CD4-positive, alpha-beta T cell (primary cell): ENCODE measurements around the gene EEPD1. TPM values are rescaled to one million over a fixed set of nuclear protein-coding genes. Genes with fewer than 3 reads are reported as not detected.

Source experiments
- ATAC-seq: fragments of 200-7000 bp; cut with Tn5 transposase; one replicate; pipeline ENCODE4 v1.10.0; 2022; ENCODE audit warnings: mild to moderate bottlenecking; ENCODE audit not compliant: poor library complexity
- CTCF ChIA-PET: fragments of 350-600 bp; sonication (Branson Sonifier 250); formaldehyde crosslinking; loops from one replicate; lab custom pipeline; 2021; ENCODE audit warnings: antibody characterized with exemption, inconsistent platforms; lab: Charles Lee
- POLR2A ChIA-PET: fragments of 350-600 bp; sonication (Branson Sonifier 250); formaldehyde crosslinking; loops from one replicate; lab custom pipeline; 2021; ENCODE audit warnings: antibody characterized with exemption, inconsistent platforms; lab: Charles Lee
- DNase-seq, 14 experiments: peaks; one replicate each; pipeline ENCODE4 v3.0.0-alpha.2; 2013 to 2020; ENCODE audit warnings: mixed read lengths in 2 of 14
- H3K27ac ChIP-seq, 2 donors: one replicate each; pipeline versions ENCODE4 v1.5.1 to v1.7.0; 2013; ENCODE audit warnings: low read length in 2 of 2, low read depth in 1 of 2, mild to moderate bottlenecking in 1 of 2
- H3K27me3 ChIP-seq, 2 experiments: 1 replicate in 1 of 2; 2 replicates in 1 of 2; pipeline versions ENCODE4 v1.6.1 to v1.7.0; 2013; ENCODE audit warnings: low read length in 2 of 2, control low read depth in 1 of 2, mild to moderate bottlenecking in 1 of 2, moderate library complexity in 1 of 2; ENCODE audit not compliant: insufficient read depth in 2 of 2, control insufficient read depth in 1 of 2
- H3K36me3 ChIP-seq: one replicate; pipeline ENCODE4 v1.6.1; 2013; ENCODE audit warnings: low read length, control low read depth; ENCODE audit not compliant: insufficient read depth
- H3K4me1 ChIP-seq: one replicate; pipeline ENCODE4 v1.6.1; 2013; ENCODE audit warnings: low read length, control low read depth; ENCODE audit not compliant: insufficient read depth
- H3K4me3 ChIP-seq: one replicate; pipeline ENCODE4 v1.5.1; 2013; ENCODE audit warnings: mild to moderate bottlenecking, low read length, moderate library complexity
- H3K9me3 ChIP-seq, 2 experiments: 1 replicate in 1 of 2; 2 replicates in 1 of 2; pipeline versions ENCODE4 v1.6.1 to v1.7.0; 2013; ENCODE audit warnings: low read length in 2 of 2, mild to moderate bottlenecking in 2 of 2, control low read depth in 1 of 2, moderate library complexity in 1 of 2; ENCODE audit not compliant: control insufficient read depth in 1 of 2, insufficient read depth in 1 of 2
- H3K27ac Mint-ChIP-seq: one replicate; pipeline ENCODE4 v1.8.0; 2020; ENCODE audit warnings: mixed read lengths
- H3K27me3 Mint-ChIP-seq: one replicate; pipeline ENCODE4 v1.8.0; 2021; ENCODE audit warnings: mixed read lengths
- H3K36me3 Mint-ChIP-seq: one replicate; pipeline ENCODE4 v1.8.0; 2021; ENCODE audit warnings: low read depth, mixed read lengths
- H3K4me1 Mint-ChIP-seq: one replicate; pipeline ENCODE4 v1.8.0; 2021; ENCODE audit warnings: low read depth, mixed read lengths
- H3K4me3 Mint-ChIP-seq: one replicate; pipeline ENCODE4 v1.8.0; 2020; ENCODE audit warnings: mild to moderate bottlenecking, mixed read lengths
- H3K9me3 Mint-ChIP-seq: one replicate; pipeline ENCODE4 v1.8.0; 2020; ENCODE audit warnings: mixed read lengths
- intact Hi-C, 2 experiments: fragments of 100-400 bp; cut with DNase I in 1 of 2; cut with micrococcal nuclease in 1 of 2; formaldehyde crosslinking; loops; one replicate each; pipeline versions ENCODE4 v1.15.1 to v1.9.0; 2023 to 2025; cut with DNase I, micrococcal nuclease
- total RNA-seq, 174 experiments: library from RNA in 2 of 174; stranded (reverse) in 2 of 174; gene quantifications; one replicate each; pipeline ENCODE4 v1.2.3 and lab custom pipeline; 2021 to 2026
- TF ChIP-seq, protein P1 (sequence below): fragments of 200-600 bp; IDR thresholded peaks from one replicate; pipeline ENCODE4 v1.8.0; 2022; ENCODE audit warnings: antibody characterized with exemption, mild to moderate bottlenecking

The EEPD1 gene
- total RNA-seq, 2 experiments from 2014 or later: 4.4 to 4.6 TPM

DNA sequence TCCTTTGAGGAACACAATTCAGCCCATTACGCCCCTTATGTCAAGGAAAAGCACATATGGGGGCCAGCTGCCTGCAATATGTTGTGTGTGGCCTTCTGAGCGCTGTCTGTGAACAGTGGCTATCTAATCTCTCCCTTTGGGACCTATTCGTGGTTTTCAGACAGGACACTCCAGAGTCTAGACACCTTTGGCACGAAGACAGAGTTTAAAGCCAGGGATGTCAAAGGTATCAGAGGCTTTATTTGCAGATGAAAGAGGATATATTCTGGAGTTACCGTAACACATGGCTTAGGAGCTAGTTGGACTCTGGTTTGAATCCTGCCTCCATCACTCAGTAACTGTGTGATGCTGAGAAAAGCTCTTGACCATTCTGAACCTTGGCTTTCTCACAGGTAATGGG, 14.8 kb upstream of the EEPD1 start:
- Mint-ChIP-seq H3K4me1 (no peaks in the 10 kb centered on the region), H3K27me3 (no peaks in the 10 kb centered on the region), H3K36me3 (no peaks in the 10 kb centered on the region), H3K9me3 (peaks cover 5% of the 10 kb centered on the region), H3K27ac (no peak overlapping the region), H3K4me3 (no peak overlapping the region)
- H3K36me3 ChIP-seq: no peaks in the 10 kb centered on the region
- no peaks in the 10 kb centered on the region for H3K4me1 ChIP-seq
- CTCF ChIA-PET: no interaction called here
- DNase-seq: no peak
- no peak for ATAC-seq
- POLR2A ChIA-PET: no interaction called here
- intact Hi-C loops: no loop called here
- TF ChIP-seq, protein P1, sequence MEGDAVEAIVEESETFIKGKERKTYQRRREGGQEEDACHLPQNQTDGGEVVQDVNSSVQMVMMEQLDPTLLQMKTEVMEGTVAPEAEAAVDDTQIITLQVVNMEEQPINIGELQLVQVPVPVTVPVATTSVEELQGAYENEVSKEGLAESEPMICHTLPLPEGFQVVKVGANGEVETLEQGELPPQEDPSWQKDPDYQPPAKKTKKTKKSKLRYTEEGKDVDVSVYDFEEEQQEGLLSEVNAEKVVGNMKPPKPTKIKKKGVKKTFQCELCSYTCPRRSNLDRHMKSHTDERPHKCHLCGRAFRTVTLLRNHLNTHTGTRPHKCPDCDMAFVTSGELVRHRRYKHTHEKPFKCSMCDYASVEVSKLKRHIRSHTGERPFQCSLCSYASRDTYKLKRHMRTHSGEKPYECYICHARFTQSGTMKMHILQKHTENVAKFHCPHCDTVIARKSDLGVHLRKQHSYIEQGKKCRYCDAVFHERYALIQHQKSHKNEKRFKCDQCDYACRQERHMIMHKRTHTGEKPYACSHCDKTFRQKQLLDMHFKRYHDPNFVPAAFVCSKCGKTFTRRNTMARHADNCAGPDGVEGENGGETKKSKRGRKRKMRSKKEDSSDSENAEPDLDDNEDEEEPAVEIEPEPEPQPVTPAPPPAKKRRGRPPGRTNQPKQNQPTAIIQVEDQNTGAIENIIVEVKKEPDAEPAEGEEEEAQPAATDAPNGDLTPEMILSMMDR: no peak
- peaks cover 0 to 7% of the 10 kb centered on the region in 2 experiments for H3K9me3 ChIP-seq
- no peak overlapping the region for H3K27ac ChIP-seq
- H3K4me3 ChIP-seq: no peak overlapping the region
- H3K27me3 ChIP-seq: no peaks in the 10 kb centered on the region

DNA sequence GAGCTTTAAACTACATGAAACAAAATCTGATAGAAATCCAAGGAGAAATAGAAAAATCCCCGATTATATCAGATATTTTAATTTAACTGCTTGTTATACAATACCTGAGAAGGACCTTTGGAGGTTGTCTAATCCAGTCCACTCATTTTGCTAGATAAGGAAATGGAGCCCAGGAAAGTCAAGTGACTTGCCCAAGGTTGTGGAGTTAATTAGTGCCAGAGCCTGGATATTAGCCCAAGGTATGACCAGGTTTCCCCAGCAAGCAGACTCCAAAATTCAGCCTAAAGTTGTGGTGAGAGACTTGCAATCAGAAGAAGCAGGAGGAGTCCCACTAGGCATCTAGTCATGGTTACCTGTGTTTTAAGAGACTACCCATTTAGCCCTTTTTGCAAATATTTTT, 11.7 kb upstream of the EEPD1 start:
- Histone ChIP-seq H3K36me3 (no peaks in the 10 kb centered on the region), H3K27me3 (no peaks in the 10 kb centered on the region), H3K9me3 (peaks cover 0 to 7% of the 10 kb centered on the region in 2 experiments), H3K4me3 (no peak overlapping the region), H3K27ac (no peak overlapping the region), H3K4me1 (no peaks in the 10 kb centered on the region)
- CTCF ChIA-PET: no interaction called here
- Mint-ChIP-seq H3K4me1 (no peaks in the 10 kb centered on the region), H3K4me3 (no peak overlapping the region), H3K27me3 (no peaks in the 10 kb centered on the region), H3K27ac (no peak overlapping the region), H3K9me3 (peaks cover 5% of the 10 kb centered on the region), H3K36me3 (no peaks in the 10 kb centered on the region)
- intact Hi-C loops: no loop called here
- POLR2A ChIA-PET: no interaction called here
- ATAC-seq: no peak
- TF ChIP-seq, protein P1: no peak
- no peak for DNase-seq

DNA sequence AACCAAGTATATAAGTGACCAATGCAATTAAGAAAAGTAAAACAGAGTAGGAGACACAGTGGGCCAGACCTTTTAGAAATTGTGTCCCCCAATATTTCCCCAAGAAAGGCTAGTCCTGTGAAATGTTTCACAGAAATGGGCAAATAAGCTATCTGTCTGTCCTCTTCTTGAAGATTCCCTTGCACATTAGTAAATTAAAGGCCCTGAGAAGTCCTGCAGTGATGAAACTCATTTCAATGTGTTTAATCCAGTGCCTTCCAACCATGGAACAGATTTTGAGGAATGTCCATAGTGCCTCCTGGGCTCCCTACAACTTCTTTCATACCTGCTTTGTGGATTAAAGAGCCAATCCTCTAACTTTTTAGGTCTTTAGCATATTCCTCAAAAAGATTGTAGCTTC, 11.2 kb upstream of the EEPD1 start:
- peaks cover 0 to 7% of the 10 kb centered on the region in 2 experiments for H3K9me3 ChIP-seq
- H3K27me3 Mint-ChIP-seq: no peaks in the 10 kb centered on the region
- H3K36me3 Mint-ChIP-seq: no peaks in the 10 kb centered on the region
- H3K27ac Mint-ChIP-seq: no peak overlapping the region
- intact Hi-C loops: no loop called here
- H3K4me1 ChIP-seq: no peaks in the 10 kb centered on the region
- DNase-seq (no peak), ATAC-seq (no peak)
- no peaks in the 10 kb centered on the region for H3K4me1 Mint-ChIP-seq
- CTCF ChIA-PET: no interaction called here
- TF ChIP-seq, protein P1: no peak
- H3K27me3 ChIP-seq: no peaks in the 10 kb centered on the region
- H3K4me3 Mint-ChIP-seq: no peak overlapping the region
- POLR2A ChIA-PET: no interaction called here
- peaks cover 5% of the 10 kb centered on the region for H3K9me3 Mint-ChIP-seq
- no peak overlapping the region for H3K4me3 ChIP-seq
- H3K27ac ChIP-seq: no peak overlapping the region
- H3K36me3 ChIP-seq: no peaks in the 10 kb centered on the region
